Osteocyte (in vitro differentiated cells): ENCODE measurements around the gene UGT3A1. TPM values are rescaled to one million over a fixed set of nuclear protein-coding genes. Genes with fewer than 3 reads are reported as not detected.

Experiments used
- DNase-seq: peaks from one replicate; pipeline ENCODE4 v3.0.0; 2021; ENCODE audit warnings: mixed read lengths; ENCODE audit not compliant: unreplicated experiment; ENCODE audit errors: extremely low spot score
- H3K27ac Mint-ChIP-seq: one replicate; pipeline ENCODE4 v1.8.0; 2021; ENCODE audit warnings: mild to moderate bottlenecking, mixed read lengths; ENCODE audit not compliant: unreplicated experiment
- H3K27me3 Mint-ChIP-seq: one replicate; pipeline ENCODE4 v1.8.0; 2021; ENCODE audit warnings: mixed read lengths; ENCODE audit not compliant: unreplicated experiment
- H3K36me3 Mint-ChIP-seq: one replicate; pipeline ENCODE4 v1.8.0; 2021; ENCODE audit warnings: mixed read lengths; ENCODE audit not compliant: unreplicated experiment
- H3K4me1 Mint-ChIP-seq: one replicate; pipeline ENCODE4 v1.8.0; 2021; ENCODE audit warnings: mixed read lengths; ENCODE audit not compliant: unreplicated experiment
- H3K4me3 Mint-ChIP-seq: one replicate; pipeline ENCODE4 v1.8.0; 2021; ENCODE audit warnings: mild to moderate bottlenecking, moderate library complexity, mixed read lengths; ENCODE audit not compliant: unreplicated experiment
- H3K9me3 Mint-ChIP-seq: one replicate; pipeline ENCODE4 v1.8.0; 2021; ENCODE audit warnings: mixed read lengths; ENCODE audit not compliant: unreplicated experiment
- total RNA-seq: library from RNA; stranded (reverse); gene quantifications from 2 replicates; pipeline ENCODE4 v1.2.1, GENCODE V29; 2021
- TF ChIP-seq, protein P1 (sequence below): fragments of 200-600 bp; sonication (generic); IDR thresholded peaks from 2 replicates; pipeline ENCODE4 v1.5.0; 2021; ENCODE audit warnings: antibody characterized with exemption, mild to moderate bottlenecking, moderate library complexity

The UGT3A1 gene
- total RNA-seq, 1 donor from 2014 or later, result not detected

DNA sequence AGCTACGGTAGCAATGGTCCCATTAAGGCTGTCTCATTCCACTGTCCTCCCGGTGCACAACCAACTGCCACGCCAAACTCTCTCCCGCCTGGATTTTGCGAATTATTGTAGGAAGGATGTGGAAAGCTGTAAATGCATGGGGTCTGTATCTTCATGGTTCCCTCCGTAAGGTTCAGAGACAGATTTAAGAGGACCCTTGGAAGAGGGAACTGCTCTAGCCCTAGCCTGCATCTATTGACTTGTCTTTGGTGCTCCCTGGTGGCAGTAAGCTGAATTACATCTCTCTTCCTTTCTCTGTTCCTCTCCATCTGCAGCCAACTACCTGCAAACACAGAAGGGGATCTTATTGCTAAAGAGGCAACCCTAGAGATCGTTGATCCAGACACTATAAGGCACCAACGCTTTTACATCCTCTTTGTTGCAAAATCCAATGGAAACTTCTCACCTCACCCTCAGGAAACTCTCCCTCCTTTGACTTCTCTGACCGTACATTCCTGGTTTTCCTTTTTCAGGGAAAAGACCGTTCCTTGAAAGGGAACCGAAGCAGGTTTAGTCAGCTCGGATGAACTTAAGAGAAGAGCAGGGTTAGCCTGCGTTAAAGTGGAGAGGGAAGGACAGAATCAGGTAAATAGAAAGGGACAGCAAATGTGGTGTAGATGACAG, 64.7 kb downstream of the UGT3A1 start:
- no peak overlapping the region for H3K4me3 Mint-ChIP-seq
- DNase-seq, result no peak
- TF ChIP-seq, protein P1, sequence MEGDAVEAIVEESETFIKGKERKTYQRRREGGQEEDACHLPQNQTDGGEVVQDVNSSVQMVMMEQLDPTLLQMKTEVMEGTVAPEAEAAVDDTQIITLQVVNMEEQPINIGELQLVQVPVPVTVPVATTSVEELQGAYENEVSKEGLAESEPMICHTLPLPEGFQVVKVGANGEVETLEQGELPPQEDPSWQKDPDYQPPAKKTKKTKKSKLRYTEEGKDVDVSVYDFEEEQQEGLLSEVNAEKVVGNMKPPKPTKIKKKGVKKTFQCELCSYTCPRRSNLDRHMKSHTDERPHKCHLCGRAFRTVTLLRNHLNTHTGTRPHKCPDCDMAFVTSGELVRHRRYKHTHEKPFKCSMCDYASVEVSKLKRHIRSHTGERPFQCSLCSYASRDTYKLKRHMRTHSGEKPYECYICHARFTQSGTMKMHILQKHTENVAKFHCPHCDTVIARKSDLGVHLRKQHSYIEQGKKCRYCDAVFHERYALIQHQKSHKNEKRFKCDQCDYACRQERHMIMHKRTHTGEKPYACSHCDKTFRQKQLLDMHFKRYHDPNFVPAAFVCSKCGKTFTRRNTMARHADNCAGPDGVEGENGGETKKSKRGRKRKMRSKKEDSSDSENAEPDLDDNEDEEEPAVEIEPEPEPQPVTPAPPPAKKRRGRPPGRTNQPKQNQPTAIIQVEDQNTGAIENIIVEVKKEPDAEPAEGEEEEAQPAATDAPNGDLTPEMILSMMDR, result peak; percentile 87

DNA sequence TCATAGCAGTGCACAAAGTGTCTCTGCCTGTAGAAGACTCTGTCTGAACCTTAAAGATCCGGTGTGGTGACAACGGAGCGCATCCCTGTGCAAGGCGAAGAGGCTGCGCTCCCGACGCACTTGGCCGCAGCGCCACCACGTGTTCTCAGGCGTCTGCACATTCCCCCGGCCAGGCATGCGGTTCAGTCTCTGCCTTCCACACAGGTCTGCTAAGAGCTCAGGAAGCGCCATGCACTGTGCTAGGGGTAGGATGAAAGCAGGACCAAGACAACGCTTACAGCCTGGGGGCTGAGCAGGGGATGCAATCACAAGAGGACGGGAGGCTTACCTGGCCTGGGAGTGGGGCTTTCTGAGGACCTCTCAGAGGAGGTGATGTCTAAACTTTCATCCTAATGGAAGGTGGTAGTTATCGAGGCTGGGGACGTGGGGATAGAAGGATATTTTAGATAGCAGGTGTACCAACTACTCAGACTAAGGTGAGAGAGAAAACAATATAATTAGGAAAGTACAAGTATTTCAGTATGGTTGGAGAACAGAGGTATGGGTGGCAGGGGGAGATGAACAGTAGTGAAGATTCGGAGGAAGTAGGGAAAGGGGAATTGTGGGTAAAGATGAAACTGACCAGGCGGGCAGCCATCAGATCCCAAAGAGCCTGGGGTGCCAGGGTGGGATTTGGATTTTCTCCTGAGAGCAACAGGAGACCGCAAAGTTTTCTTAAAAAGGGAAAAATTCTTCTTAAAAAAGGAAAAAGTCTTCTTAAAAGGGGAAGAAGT, 66.1 kb downstream of the UGT3A1 start:
- Mint-ChIP-seq H3K4me3 (no peak overlapping the region), H3K9me3 (no peaks in the 10 kb centered on the region), H3K4me1 (peaks cover 19% of the 10 kb centered on the region), H3K27me3 (peaks cover 23% of the 10 kb centered on the region), H3K27ac (no peak overlapping the region), H3K36me3 (no peaks in the 10 kb centered on the region)
- peak; percentile 88 for DNase-seq
- TF ChIP-seq, protein P1, result peak; percentile 86

More for the DNA sequence above, 64.7 kb downstream of the UGT3A1 start:
- Mint-ChIP-seq H3K27ac (no peak overlapping the region), H3K36me3 (no peaks in the 10 kb centered on the region), H3K9me3 (no peaks in the 10 kb centered on the region), H3K27me3 (peaks cover 34% of the 10 kb centered on the region), H3K4me1 (peaks cover 16% of the 10 kb centered on the region)

DNA sequence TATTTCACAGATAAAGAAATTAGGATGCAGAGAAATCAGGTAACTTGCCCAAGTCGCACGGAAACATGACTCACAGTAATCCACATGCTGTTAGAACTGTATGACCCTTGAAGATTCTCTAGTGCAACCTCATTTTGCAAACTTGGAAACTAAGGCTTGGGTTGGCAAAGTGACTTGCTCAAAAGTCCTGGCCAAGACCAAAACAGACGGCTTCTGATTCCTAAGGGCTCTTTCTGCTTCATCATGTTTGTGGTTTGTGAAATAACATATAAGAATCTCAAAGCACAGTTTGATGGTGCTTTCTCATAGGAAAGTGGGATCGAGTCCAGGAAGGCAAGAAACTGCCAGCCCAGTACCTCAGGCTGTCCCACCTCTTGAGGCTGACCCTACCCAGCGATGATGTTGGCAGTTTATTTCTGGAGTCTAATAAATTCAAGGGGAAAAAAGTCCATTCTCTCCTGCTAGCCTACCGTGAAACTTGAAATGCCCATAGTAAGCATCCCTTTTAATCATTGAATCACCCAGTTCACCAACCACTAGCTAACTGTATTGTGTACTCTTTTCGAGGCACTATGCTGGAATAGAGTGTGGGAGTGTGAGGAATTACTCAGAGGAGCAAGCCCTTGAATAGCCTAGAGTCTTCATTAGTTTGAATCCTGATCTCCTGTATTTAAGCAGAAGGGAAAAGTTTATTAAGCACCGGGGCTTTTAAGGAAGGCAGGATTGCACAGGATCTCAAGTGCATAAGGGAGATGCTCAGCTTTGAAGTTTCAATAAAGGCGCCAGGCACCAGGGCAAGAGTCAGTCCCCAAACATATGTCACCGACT, 66.9 kb downstream of the UGT3A1 start:
- no peaks in the 10 kb centered on the region for H3K36me3 Mint-ChIP-seq
- no peak for DNase-seq
- TF ChIP-seq, protein P1, result no peak
- H3K27me3 Mint-ChIP-seq, result peaks cover 23% of the 10 kb centered on the region
- H3K9me3 Mint-ChIP-seq, result no peaks in the 10 kb centered on the region
- H3K27ac Mint-ChIP-seq, result no peak overlapping the region
- H3K4me1 Mint-ChIP-seq, result peaks cover 25% of the 10 kb centered on the region
- H3K4me3 Mint-ChIP-seq, result no peak overlapping the region

DNA sequence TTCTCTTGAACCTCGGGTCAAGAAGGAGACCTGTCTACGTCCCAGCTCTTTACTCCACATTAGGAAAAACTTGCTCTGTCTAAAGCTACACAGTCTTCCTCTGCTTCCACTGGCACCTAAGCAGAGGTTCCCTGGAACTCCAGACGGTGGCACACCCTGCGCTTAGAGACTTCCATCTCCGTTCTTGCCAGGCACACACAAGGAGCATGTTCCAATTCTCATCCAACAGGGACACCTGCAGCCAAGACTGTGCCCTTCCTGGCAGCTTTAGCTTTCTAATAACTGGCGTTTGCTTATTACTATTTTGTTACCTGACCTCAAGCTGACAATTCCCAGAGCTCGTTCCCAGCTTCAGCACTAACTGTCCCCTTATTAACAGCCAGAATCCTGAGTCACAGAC, 68.7 kb downstream of the UGT3A1 start:
- no peaks in the 10 kb centered on the region for H3K36me3 Mint-ChIP-seq
- peaks cover 37% of the 10 kb centered on the region for H3K4me1 Mint-ChIP-seq
- DNase-seq, result no peak
- TF ChIP-seq, protein P1, result no peak
- H3K9me3 Mint-ChIP-seq, result no peaks in the 10 kb centered on the region
- H3K27ac Mint-ChIP-seq, result no peak overlapping the region
- peaks cover 18% of the 10 kb centered on the region for H3K27me3 Mint-ChIP-seq
- H3K4me3 Mint-ChIP-seq, result no peak overlapping the region
